ENCODE measurements around the gene ABCG1.

Gene ABCG1

DNA sequence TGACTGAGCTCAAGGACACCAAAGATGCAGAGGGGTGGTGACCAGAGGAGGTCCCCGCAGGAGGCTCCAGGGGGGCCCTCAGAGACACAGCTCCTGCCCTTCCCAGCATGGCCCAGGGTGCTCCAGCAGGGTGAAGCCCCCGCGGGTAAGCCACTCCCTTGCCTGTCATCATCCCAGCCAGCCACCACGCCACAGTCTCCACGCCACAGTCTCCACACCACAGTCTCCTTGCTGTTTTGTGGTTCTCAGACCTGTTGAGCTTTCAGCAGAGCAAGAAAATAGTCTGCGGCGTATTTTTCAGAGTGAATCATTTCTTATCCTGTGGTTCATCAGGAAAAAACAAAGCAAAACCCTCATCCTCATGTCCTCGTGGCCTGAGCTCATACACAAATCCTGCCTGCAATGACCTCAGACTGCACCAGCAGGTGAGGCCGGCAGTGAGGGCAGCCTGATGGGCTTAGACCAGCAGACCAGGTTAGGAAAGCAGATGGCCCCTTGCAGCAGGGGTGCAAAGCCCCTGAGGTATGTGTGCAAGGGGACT is 25.7 kb upstream of the ABCG1 start:
- DNase-seq = no peak

DNA sequence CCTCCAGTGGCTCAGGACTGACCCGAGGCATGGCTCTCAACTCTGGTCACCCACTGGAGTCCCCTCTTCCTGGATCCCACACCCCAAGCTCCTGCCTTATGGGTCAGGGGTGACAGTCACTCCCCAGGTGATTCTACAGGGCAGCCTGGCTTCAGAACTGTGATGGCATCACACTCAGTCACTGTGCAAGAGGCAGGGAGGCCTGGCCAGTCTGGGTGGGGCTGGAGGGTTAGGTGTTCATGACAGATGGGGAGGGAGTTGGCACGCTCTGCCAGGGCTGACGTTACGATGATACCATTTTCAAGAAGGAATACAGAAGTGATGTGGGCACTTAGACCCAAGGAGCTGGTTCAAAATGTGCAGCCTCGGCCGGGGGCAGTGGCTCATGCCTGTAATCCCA is 25.2 kb upstream of the ABCG1 start:
- DNase-seq = no peak

DNA sequence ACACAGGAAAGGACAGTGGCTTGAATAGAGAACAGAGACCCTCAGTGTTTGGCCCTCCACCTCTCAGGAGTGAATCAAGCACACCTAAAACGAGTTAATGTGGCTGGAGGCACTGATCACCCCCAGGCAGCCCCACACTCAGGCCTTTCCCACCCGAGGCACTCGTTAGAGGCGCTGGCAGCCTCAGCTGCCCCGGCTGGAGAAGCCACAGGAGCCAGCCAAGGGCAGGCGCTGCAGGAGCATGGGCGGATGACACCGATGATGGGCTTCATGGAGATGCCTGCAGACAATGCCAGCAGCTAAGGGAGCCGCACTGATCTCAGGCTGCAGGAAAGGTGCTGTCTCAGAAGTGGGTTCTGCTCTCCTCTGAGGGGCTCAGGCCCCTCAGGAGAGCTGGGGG is 24.1 kb upstream of the ABCG1 start:
- no peak for DNase-seq

DNA sequence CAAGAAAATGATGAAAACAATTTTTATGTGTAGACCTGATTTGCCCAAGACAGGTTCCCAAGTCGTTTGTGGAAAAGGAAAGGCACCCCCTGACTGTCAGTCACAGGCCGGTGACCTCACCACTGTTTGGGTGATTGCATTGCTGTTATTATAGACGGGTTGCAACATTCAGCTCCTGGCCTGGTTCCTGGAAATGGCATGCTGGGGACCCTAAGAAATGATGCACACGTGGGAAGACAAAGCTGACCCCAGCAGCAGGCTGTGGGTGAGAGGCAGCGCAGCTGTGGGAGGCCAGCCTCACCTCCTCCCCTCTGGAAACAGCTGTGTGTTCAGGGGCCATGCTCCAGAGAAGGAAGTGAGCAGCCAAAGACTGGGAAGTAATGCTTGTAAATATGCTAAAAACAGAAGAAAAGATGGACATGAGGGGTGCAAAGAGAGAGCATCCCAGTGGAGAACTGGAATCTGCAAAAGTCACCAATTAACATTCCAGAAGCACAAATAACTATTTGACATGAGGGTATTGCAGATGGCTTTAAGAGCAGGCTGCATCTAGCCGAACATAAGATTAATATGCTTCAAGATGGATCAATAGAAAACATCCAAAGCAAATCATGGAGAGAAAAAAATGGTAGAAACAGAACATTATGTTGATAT is 23.4 kb upstream of the ABCG1 start:
- no peak for DNase-seq

DNA sequence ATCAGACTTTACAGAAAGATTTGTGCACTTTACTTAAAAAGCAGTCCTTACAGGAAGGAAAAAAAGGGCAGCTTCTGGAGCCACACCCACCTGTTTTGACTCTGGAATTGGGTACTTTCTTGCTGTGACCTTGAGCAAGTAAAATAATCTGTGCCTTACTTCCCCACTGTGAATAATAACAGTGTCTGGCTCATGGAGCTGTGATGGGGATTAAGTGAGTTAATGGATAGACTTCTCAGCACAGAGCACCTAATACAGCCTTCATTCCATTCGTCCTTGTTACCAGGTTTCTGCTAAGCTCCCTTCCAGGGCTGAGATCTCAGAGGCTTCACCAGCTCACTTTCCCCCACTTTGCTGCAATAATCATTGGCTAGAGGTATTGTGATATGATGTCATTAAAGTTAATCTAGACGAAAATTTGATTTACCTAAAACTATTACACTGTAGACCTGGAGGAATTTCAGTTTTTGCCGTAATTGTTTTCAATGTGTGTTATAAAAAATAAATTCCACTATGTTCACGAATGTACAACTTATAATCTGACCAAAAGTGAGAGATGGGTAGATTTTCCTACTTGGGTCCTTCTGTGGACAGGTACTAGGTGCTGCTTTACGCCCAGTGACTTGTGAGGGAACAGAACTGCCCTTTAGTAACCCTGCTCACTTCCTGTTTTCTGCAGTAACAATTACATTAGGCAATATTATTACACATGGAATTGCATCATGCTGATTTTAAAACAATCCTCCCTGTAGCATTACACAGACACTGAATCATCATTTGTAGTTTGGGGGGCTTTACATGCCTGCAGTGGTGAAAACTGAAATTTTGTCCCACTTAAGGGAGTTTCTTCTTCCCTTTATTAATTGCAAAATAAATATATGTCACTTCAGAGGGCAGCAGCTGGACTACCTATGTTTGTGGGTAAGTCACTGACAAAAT is 19.7 kb upstream of the ABCG1 start:
- DNase-seq = no peak

DNA sequence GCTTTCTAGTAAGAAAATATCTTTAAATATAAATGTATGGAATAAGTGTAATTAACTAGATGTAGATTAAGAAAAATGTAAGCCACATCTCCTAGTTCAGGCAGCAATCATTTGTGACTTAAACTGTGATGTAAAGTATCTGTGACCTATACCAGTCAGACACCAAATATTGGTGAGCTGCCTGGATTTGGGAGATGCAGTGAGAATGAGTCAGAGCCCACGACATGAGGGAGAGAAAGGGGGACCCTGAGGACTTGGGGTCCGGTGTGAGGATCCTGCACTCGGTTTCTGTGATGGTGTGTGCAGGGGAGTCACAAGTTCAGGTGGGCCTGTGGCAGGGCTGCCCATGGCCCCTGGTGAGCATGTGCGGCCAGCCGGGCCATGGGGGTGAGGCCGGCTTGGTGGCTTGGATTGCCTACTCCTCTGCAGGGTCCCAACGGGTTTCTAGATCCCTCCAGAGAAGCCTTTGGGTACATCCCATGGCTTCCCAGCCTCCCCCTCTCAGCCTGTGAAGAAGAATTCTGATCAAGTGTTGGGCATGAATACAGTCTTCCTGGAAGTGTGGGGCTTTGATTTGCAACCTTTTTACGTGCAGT is 19.0 kb upstream of the ABCG1 start:
- no peak for DNase-seq

DNA sequence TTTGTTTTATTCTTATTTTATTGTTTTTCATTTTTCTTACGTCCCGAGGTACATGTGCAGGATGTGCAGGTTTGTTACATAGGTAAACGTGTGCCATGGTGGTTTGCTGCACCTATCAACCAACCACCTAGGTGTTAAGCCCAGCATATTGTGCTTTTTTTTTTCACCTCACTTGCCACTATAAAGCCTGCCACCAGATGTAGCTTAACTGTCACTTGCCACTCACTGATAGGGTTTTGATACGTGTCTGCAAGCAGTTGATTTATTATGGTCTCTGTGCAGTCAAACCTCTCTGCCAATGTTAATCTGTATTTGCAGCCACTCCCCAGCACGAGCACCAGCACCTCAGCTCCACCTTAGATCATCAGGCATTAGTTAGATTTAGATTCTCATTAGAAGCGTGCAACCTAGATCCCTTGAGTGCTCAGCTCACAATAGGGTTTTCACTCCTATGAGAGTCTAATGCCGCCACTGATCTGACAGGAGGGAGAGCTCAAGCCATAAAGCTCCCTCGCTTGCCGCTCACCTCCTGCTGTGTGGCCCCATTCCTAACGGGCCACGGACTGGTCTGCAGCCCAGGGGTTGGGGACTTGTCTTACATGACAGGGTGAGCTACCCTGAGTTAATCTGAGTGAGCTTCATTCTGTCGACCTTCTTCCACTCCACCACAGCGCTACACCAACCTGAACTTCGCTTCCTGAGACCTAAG is 17.9 kb upstream of the ABCG1 start:
- DNase-seq = no peak

DNA sequence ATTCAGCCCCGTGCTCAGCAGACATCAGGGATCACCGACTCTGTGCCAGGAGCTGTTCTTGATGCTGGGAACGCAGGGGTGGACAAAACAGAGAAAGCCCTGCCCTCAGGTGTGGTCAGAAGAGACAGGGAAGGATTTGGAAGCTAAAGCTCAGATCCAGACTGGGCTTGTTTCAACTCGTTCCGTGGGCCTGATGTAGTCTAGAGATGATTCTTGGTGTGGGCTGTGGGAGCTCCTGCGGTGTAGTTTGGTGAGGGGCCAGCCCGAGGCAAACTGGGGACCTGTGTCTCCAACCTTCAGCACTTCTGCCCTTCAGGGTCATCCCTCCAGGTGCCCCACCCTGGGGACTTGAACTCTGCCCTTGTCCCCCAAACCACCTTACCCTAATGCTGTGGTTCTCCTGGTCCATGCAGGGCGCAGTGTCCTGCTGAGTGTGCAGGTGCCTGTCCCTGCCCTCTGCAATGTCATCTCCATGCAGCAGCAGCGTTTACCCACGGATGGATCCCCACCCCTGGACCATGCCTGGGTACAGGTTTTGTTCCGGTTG is 17.3 kb upstream of the ABCG1 start:
- DNase-seq = no peak

DNA sequence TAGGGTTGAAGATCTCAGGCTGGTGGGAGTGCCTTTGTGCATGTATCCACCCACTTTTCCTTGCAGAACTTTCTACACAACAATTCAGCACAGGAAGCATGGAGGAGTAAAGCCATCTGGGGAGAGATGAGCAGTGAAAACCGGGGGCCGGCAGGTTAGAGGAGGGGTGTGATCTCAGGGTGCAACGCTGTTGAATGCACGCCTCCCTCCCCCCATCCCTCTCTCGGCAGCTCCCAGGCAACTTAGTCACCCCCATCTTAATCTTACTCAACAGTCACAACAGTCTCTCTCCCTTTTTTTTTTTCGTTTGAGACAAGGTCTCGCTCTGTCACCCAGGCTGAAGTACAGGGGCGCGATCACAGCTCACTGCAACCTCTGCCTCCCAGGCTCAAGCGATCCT is 16.6 kb upstream of the ABCG1 start:
- no peak for DNase-seq

DNA sequence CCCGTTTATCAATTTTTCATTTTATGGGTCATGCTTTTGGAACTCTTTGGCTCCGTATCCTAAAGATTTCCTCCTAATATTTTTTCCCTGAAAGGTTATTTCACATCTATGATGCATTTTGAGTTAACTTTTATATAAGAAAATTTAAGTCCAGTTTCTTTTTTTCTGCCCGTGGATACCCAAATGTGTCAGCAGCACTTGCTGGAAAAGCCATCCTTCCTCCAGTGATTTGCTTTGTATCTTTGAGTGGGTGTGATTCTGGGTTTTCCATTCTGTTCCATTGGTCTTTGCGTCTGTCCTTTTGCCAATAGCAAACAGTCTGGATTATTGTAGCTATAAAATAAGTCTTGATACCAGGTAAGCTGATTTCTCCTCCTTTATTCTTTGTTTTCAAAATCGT is 15.6 kb upstream of the ABCG1 start:
- no peak for DNase-seq

DNA sequence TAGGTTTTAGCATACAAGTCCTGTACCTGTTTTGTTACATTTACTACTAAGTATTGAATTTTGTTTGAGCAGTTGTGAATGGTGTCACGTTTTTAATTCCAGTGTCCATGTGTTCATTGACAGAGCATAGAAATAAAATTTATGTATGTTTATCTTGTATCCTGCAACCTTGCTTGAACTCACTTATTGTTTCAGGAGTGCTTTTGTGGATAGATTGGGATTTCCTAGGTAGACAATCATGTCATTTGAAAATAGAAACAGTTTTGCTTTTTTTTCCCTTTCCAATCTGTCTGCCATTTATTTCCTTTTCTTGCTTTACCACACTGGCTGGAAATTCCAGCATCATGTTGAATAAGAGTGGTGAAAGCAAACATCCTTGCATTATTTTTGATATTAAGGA is 15.0 kb upstream of the ABCG1 start:
- no peak for DNase-seq

DNA sequence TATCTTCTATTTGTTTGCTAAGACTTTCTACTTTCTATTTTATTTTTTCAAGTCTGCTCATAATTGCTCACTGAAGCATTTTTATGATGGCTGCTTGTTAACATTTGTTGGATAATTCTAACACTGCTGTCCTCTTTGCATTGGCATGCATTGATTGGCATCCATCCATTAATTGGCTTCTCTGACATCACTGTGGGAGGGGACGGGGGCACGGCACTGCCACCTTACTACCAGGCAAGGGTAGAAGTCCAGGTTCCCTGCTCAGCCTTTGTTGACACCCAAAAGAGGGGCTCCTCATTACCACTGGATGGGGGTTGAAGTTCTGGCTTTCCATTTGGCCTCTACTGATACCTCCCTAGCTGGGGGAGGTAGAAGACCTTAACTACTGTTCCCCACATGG is 11.5 kb upstream of the ABCG1 start:
- no peak for DNase-seq

DNA sequence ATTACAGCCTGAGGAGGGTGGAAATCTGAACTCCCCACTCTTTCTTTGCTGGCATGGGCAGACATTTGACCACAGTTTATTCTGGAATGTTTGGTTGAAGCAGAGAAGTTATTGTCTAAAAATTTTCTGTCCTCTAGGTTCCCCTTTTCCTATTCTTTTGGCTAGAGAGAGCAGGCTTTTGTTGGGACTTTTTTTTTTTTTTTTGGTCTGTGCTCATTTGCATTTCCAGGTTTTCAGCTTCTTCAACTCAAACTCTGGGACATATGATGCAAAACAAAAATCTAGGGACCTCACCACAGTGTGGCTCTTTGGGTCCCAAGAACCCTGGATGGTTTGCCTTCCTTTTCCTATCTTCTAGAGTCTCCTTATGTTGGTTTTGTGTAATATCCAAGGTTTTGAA is 10.9 kb upstream of the ABCG1 start:
- DNase-seq = no peak

DNA sequence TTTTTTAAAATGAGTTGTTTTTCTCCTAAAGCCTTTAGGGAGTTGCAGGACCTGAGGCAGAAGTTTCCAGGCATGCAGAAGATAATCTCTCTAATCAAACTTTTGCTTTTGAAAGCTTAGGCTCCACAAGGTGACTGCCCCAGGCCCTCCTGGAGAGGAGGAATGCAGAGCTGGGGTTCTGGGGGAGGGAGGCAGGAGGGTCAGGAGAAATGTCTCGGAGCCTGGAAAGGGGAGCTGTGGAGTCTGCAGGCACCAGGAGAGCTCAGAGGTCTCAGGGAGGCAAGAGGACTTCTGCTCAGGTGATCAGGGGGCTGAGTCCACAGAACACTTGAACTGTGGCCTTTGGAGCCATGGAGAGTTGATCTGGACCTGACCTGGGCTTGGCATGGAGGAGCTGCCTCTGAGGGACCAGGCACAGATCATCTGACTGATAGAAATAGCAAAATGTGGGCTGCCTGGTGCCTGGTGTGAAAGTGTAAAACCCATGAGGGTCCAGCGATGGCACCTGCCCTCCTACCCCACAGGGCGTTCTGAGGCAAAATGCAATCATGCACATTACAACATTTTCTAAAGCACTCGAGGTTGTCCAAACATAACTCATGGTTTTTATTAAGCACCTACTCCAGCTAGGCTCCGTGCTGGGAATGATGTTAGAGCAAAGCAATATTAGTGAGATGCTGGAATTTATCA is 10.0 kb upstream of the ABCG1 start:
- no peak for DNase-seq

DNA sequence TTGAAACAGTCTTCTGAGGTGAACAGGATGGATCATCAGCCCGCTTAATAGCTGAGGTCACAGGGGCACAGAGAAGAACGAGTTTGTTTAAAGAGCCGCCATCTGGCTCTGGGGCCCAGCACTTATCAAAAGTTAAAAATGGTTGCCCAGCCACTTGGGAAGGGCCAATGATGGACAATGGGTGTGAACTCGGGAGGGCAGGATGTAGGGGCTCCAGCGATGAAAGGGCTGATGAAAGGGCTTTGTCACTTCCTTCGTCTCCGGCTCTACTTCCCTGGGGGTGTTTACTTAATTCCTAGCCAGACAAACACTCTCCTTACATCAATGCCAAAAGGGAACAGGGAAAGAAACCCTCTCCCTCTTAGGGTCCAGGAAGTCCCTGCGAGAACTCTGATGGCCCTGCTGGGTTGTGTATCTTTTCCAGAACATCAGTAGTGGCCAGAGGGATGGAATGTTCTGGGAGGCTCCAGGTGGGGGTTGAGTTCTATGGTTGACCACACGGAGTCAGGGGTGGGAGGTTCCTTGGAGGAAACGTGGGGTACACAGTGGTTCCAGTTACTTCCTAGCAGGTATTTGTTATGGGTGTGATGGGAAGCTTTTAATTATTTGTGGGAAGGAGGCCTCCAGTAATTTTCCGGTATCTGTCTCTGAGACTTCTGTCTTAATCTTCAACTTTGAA is 9.0 kb upstream of the ABCG1 start:
- no peak for DNase-seq

DNA sequence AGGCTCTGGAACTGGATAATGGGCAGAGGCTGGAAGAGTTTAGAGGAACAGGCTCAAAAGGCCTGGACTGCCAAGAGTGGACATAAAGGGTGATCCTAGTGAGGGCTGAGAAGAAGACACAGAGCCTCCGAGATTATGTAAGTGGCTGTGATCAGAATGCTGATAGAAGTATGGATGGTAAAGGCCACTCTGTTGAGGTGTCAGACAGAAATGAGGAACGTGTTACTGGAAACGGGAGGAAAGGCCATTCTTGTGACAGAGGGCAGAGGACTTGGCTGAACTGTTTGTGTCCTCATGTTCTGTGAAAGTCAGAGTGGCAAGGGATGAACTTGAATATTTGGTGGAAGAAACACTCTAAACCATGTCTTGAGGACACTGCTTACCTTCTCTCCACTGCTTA is 6.7 kb upstream of the ABCG1 start:
- no peak for DNase-seq

DNA sequence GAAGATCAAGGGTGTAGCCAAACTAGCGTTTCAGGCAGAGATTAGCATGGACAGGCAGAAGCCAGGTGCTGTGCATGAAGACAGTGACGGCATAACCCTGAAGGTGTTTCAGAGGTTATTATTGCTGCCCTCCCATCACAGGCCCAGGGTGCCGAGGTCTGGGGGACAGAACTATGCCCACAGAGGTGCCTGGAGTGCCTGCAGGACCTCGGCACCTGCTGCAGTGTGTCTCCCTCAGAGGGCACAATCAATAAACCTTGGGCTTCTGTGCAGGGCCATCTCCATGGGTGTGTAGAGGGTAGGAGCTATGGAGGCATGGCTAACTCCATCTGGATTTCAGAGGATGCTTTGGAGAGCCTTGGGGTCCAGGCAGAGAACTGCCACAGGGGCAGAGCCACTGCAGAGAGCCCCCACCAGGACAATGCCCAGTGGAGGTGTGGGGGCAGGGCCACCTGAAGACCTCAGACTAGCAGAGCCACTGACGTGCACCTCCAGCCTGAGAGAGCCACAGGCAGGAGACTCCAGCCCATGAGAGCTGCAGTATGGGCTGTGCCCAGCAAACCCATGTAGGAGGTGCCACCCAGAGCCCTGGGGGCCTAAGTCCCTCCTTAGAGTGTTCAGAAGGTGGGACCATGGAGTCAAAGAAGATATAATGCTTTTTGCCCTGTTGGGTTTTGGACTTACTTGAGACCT is 5.7 kb upstream of the ABCG1 start:
- no peak for DNase-seq

DNA sequence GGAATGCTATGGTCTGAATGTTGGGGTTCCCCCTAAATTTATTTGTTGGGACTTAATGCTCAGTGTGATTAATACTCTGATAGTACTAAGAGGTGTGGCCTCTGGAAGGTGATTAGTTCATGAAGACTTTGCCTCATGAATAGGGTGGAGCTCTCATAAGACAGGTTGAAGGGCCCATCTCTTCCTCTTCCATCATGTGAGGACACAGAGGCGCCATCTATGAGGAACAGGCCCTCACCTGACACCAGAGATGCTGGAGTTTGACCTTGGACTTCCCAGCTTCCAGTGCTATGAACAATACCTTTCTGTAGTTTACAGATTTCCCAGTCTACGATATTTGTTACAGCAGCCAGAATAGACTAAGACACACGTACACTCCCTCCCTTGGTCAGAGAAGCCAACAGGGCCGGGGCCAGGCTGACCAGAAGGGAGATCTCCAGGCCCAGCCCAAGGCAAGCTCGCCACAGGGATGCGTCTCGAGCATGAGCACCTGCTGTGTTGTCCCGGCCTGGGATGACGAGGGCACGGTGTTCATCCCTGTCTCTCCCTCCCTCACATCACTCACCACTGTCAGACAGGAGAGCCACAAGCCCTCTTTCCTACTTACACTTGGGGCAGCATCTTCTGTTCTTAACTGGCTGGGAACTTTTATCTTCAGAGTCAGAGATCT is 4.7 kb upstream of the ABCG1 start:
- DNase-seq = no peak

DNA sequence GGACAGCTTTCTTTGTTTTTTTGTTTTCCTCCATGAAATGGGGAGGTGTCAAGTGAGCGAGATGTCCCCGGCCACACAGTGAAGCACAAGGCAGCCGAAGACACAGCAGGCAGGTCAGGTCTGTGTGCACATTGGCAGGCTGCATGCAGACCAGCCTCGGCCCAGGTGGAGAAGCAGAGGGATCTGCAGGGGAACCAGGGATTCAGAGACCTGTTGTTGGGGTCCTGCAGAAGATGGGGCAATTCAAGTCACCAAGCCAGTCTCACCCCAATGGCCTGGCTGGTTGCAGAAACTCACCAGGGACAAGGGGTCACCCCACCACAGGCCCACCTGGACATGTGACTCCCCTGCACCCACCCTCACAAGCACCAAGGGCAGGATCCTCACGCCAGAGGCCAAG is 4.0 kb upstream of the ABCG1 start:
- DNase-seq = no peak

DNA sequence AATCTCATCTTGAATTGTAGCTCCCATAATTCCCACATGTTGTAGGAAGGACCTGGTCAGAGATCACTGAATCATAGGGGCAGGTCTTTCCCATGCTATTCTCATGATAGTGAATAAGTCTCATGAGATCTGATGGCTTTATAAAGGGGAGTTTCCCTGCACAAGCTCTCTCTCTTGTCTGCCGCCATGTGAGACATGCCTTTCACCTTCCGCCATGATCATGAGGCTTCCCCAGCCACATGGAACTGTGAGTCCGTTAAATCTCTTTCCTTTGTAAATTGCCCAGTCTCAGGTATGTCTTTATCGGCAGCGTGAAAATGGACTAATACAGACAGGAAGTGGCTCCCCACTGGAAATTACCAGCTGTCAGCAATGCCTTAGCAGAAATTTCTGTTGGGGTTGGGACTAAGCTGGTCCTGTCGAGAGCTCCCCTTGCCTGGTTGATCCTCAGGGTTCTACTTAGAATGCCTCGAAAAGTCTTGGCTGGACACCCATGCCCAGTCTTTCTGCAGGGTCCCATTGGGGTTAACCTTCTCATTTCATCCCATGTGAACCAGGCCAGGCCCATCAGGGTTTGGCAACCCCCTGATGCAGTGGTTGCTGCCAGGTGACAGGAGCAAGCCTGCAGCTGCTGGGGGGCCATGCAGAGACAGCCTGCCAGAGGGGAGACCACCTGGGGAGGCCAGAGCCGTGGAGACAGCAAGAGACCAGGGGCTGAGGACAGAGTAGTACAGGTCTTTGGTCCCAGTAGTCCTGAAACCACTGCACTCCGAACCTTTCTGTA is 2.8 kb upstream of the ABCG1 start:
- no peak for DNase-seq
